ENCODE measurements around the gene LRRC39.

GRCh38 chr1:100164216-100164615 lies 13.8 kb downstream of the LRRC39 start:
- no peak for TF ChIP-seq FOXP4 (CRISPR knock-in tag; IDR thresholded peaks at IDR 0.05)
- no peak for TF ChIP-seq NR1H2 (CRISPR knock-in tag; IDR thresholded peaks at IDR 0.05)
- no peak for TF ChIP-seq CTCF (IDR thresholded peaks at IDR 0.05)
- no peak for TF ChIP-seq CREM (CRISPR knock-in tag; IDR thresholded peaks at IDR 0.05)
- TF ChIP-seq ZNF263 (CRISPR knock-in tag; IDR thresholded peaks at IDR 0.05; ENCODE audit: low read depth), result no peak

All from WTC11 (cell line).